Ovary (tissue), 3 donors: ENCODE results near the gene EXT2.

Source experiments
- EP300 ChIP-seq: sonication (generic); formaldehyde crosslinking; IDR thresholded peaks from one replicate; pipeline ENCODE4 v1.6.1; 2017; ENCODE audit warnings: antibody characterized with exemption
- POLR2A ChIP-seq: fragments of 450-650 bp; IDR thresholded peaks from one replicate; pipeline ENCODE4 v1.6.1; 2017; ENCODE audit warnings: antibody characterized with exemption, mild to moderate bottlenecking, moderate library complexity
- TF ChIP-seq, protein P1 (sequence below), 3 donors: fragments of 450-650 bp in 2 of 3; fragments of 200-600 bp in 1 of 3; IDR thresholded peaks; one replicate each; pipeline versions ENCODE4 v1.5.1 to v1.8.0; 2016 to 2022; ENCODE audit warnings: antibody characterized with exemption in 3 of 3, mild to moderate bottlenecking in 1 of 3
- donor health status: DM: no; HTN: no; CAD: no.

DNA sequence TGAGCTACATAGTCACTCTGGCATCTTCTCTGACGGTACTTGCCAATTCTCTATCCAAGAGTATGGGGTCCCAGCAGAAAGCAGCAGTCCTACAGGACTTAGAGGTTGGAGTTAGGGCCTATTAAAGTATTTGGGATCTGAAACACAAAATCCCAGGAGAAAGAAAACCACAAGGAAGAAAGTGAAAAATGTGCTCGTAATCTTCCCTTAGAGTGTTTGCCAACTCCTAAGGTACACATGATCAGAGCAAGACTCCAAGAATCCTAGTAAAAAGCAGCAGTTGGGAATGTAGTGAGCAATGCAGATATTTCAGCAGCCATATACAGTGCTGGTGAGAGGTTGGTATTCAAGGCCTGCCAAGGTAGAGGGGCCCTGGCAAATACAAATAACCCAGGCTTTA is 71.6 kb downstream of the EXT2 start:
- TF ChIP-seq POLR2A: no peak
- TF ChIP-seq, protein P1, sequence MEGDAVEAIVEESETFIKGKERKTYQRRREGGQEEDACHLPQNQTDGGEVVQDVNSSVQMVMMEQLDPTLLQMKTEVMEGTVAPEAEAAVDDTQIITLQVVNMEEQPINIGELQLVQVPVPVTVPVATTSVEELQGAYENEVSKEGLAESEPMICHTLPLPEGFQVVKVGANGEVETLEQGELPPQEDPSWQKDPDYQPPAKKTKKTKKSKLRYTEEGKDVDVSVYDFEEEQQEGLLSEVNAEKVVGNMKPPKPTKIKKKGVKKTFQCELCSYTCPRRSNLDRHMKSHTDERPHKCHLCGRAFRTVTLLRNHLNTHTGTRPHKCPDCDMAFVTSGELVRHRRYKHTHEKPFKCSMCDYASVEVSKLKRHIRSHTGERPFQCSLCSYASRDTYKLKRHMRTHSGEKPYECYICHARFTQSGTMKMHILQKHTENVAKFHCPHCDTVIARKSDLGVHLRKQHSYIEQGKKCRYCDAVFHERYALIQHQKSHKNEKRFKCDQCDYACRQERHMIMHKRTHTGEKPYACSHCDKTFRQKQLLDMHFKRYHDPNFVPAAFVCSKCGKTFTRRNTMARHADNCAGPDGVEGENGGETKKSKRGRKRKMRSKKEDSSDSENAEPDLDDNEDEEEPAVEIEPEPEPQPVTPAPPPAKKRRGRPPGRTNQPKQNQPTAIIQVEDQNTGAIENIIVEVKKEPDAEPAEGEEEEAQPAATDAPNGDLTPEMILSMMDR (IDR thresholded peaks at IDR 0.05): no peak
- TF ChIP-seq EP300: no peak
